ENCODE data around the gene SIX3.
A peak's percentile ranks its signal among the peaks of the same experiment; 100 is the strongest.

SIX3 gene

GRCh38 chr2:44980751-44981713 lies 39.5 kb downstream of the SIX3 start:
- no peak for TF ChIP-seq CTCF (IDR thresholded peaks at IDR 0.05; ENCODE audit: low read depth, low read length)
- H3K4me3 ChIP-seq (ENCODE audit: low read depth, low read length) = no peak overlapping the region

- TF ChIP-seq CTCF (IDR thresholded peaks at IDR 0.05; ENCODE audit: low read depth, low read length) = peak; percentile 60
- H3K4me3 ChIP-seq (ENCODE audit: low read depth, low read length) = no peak overlapping the region
Observed at GRCh38 chr2:44981714-44982108, 40.2 kb downstream of the SIX3 start.

GRCh38 chr2:44983836-44984604 lies 42.5 kb downstream of the SIX3 start:
- TF ChIP-seq CTCF (IDR thresholded peaks at IDR 0.05; ENCODE audit: low read depth, low read length) = no peak
- H3K4me3 ChIP-seq (ENCODE audit: low read depth, low read length) = no peak overlapping the region

- H3K4me3 ChIP-seq (ENCODE audit: low read depth, low read length) = no peak overlapping the region
- TF ChIP-seq CTCF (IDR thresholded peaks at IDR 0.05; ENCODE audit: low read depth, low read length) = no peak
Observed at GRCh38 chr2:44989176-44989575, 47.7 kb downstream of the SIX3 start.

- no peak for TF ChIP-seq CTCF (IDR thresholded peaks at IDR 0.05; ENCODE audit: low read depth, low read length)
- H3K4me3 ChIP-seq (ENCODE audit: low read depth, low read length) = no peak overlapping the region
Observed at GRCh38 chr2:44994377-44994776, 52.9 kb downstream of the SIX3 start.

Data from WI38 (cell line).